Cortex of kidney (tissue), 1 donor: ENCODE measurements around the gene RRAD.

Experiments
- DNase-seq: peaks from one replicate; lab custom pipeline; 2025; lab: John Stamatoyannopoulos, UW

The RRAD gene

DNA sequence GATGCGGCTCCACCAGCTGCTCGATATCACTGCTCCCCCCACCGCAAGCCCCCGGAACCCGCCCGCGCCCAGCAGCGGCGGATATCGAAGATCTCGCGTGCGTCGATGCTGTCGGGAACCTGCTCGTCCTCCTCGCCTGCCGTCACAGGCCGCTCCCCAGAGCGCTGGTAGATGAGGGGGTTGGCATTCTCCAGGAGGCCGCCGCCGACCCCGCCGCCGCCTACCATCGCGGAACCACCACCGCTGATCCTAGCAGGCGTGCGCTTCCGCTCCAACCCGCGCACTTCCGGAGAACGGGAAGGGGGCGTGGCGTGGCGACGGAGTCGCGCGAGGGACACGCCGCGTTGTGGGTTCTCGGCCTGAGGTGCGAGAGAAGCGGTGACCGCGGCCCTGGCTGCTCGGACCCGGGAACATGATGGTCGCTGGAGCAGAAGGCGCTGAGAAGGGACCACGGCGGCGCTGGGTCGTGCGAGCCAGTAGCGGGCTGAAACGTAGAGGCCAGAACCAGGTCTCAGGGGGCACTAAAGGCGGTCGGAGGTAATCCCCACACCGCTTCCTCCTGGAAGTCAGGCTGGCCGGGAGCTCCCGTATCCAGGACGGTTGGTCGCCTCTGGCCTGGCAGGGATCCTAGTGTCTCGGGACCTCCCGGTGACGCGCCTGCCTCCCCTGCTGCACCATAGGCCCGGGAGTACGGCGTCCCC, 9.0 kb upstream of the RRAD start, which contains the start of gene CIAO2B:
Gene CIAO2B, minus strand, starts transcription at position 265 of the 701 bp plus-strand sequence. Its CDS starts 38 bp downstream, at position 227.
- DNase-seq = peak; percentile 45

- no peak for DNase-seq
Observed at GRCh38 chr16:66933776-66934137, 8.4 kb upstream of the RRAD start.

DNA sequence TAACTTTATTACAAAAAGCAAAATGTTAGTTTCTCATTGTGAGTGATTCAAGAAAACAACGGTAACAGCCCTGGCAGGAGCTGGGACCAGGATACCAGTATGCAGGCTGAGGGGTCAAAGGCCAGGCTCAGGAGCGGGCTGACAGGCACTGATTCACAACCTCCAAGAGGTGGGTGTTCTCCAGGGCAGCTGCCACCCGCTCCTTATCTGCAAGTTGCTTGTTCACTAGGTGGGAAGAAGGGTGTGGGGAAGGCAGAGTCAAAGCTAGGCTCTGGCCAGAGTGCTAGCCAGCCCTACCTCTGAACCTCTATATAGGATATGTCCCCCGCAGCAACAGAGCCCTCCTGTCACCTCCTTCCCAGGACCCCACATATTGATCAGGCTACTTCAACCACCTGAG, 6.7 kb upstream of the RRAD start:
- no peak for DNase-seq

DNA sequence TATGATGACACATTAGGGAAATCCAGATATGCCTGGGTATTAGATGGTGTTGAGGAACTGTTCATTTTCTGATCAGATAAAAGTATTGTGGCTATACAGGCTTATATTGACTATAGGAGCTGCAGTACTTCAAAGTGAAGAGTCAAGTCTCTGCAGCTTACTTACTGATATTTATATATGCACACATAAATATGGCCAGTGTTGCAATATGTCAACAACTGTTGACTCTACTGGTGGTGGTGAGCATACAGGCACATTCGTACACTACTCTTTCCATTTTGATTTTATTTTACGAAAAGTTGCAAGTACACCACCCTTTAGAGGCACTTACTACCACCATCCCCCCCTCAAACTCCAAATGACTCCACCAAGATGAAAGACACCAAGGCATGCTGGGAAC, 6.3 kb upstream of the RRAD start:
- DNase-seq = no peak

DNA sequence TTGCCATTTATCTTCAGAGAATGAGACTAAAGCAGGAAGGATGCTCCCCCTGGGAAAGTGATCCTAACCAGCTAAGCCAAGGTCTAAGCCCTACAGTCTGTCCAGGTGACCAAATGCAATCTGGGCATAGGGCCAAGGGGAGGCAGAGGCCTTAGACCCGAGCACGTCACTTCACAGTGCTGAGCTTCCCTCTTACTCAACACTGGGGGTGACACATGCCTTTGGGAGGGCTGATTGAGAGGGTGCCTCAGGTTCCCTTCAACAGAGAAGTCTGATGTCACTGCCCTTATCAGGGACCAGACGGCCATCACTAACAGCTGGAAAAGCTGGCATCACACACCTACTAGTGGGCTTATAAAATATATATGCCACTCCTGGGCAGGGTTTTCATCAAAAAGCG, 4.9 kb upstream of the RRAD start:
- DNase-seq = no peak

- DNase-seq = no peak
Observed at GRCh38 chr16:66928702-66929388, 3.5 kb upstream of the RRAD start.

GRCh38 chr16:66927918-66928649, 2.7 kb upstream of the RRAD start:
- no peak for DNase-seq

GRCh38 chr16:66926961-66927436, 1.7 kb upstream of the RRAD start:
- no peak for DNase-seq

DNA sequence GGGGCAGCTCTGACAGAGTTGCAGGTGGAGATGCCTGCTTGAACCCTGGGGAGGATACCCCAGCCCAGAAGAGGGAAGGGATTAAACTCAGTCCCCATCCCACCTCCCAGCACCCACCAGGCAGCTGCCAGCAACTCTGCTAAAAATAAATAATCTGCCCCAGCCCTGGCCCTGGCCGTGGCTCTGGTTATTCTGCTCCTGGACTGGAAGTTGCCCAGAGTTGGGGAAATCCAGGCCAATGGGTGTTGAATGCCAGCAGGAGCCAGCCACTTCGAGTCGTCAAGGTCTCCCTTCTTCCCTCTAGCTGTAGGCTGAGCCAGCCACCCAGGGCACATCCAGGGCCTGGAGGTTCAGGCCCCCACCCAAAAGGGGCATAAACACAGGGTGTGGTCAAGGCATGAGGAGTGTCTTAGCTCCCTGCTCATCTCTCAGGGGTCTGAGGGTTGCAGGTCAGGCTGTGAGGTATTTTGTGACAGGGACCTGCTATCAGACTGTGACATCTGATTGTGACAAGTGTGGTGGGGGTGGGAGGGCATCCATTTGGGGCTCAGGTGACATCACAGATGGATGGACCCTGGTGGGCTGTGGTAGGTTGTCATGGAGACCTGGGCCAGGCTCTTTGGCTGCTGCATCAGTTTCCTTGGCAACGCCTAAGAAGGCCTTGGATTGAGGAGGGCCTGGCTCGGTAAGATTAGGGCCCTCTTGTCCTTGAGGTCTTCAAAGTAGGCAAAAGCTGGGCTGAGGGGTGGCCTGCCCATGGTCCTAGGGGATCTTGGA, 1.0 kb upstream of the RRAD start:
- DNase-seq = no peak

DNA sequence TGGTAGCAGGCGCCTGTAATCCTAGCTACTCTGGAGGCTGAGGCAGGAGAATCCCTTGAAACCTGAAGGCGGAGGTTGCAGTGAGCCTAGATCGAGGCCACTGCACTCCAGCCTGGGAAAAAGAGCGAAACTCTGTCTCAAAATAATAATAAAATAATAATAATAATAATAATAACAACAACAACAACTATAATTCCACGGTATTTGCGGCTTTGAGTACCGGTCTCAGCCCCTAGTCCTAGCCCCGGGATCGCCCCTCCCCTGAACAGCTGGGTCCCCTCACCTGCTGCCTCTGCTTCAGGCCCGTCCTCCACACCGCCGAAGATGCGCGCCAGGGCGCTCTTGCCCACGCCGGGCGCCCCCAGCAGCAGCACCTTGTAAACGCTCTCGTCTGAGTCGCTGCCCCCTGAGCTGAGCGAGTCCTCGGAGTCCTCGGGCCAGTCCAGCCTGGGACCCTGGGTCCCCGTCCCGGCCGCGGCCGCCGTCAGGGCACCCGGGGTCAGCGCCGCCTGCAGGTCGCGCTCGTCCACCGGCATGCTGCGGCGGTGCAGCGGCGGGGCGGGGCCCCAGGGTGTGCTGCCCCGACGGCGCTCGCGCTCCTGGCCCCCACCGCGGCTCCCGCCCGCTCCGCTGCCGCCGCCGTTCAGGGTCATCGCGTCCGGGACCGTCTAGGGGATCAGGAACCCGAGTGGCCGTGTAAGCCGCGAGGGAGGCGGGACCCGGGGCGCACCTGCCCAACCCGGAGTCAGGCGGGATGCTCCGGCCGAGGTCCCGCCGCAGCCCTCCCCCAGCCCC, 611 bp downstream of the RRAD start:
- no peak for DNase-seq

DNA sequence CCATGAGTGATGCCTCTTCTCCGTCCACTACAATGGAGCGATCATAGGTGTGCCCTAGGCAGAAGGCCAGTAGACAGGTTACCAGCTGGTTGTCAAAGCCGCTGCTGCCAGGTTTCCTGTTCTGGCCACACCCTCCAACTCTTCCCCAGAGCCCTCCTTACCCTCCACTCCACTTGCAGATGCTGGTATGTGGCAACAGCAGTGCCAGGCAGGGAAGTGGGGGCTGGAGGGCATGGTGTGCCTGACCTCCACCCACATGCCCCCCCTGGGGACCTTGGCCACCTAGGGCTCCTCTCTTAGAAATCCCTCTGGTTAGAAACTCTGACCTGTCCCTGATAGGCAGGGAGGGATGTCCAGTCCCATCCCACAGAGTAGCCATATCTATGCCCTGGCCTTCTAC, 1.5 kb downstream of the RRAD start:
- no peak for DNase-seq

DNA sequence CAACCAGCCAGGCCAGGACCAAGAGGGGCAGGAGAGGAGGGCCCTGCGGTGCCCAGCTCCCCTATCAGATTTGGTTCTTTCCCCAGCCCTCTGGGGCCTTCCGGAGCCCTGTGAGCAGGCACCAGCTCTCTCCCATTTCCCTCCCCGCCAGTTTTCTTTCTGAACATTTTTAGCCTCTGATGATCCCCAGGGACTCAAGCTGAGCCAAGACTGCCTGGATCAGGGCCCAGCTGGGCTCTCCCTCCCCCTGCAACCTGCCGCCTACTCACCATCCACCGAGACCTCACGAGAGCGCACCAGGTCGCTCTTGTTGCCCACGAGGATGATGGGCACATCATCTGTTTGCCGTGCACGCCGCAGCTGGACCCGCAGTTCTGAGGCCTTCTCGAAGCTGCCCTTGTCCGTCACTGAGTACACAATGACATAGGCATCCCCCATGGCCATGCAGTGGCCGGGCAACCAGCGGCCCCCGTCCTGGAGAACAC, 2.0 kb downstream of the RRAD start:
- no peak for DNase-seq

GRCh38 chr16:66921729-66922450, 3.4 kb downstream of the RRAD start:
- DNase-seq = no peak

DNA sequence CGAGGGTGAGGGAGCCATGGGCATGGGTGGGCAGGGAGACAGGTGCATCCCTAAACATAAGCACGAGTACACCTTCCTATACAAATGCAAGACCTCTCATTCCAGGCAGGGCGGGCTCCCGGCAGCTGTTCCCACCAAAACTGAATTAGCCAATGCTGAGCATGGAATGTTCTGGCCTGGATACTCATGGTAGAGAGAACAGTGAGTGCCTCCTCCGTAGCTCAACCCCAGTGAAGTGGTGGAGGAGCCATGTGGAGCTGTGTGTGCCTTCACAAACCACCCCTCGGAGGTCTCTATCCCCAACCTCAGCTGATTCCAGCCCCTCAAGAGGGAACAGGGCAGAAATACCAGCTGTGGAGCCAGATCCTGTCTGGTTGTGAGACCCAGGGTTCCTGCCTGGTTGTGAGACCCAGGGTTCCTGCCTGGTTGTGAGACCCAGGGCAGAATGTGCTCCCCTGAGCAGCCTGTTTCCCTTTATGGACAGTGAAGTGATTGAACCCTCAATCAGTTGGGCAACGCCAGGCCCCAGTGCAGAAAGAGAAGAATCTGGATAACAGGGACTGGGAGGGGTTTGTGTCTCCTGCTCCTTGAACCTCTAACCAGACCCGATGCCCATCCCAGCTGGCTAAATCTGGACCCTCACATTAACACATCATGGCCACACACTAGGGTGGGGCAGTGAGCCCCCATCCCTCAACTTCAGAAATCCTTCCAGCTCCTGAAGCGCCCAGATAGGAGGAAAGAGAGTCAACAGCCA, 4.2 kb downstream of the RRAD start:
- no peak for DNase-seq

- no peak for DNase-seq
Observed at GRCh38 chr16:66920299-66920590, 5.1 kb downstream of the RRAD start.

- DNase-seq = no peak
Observed at GRCh38 chr16:66919569-66920298, 5.6 kb downstream of the RRAD start.

DNA sequence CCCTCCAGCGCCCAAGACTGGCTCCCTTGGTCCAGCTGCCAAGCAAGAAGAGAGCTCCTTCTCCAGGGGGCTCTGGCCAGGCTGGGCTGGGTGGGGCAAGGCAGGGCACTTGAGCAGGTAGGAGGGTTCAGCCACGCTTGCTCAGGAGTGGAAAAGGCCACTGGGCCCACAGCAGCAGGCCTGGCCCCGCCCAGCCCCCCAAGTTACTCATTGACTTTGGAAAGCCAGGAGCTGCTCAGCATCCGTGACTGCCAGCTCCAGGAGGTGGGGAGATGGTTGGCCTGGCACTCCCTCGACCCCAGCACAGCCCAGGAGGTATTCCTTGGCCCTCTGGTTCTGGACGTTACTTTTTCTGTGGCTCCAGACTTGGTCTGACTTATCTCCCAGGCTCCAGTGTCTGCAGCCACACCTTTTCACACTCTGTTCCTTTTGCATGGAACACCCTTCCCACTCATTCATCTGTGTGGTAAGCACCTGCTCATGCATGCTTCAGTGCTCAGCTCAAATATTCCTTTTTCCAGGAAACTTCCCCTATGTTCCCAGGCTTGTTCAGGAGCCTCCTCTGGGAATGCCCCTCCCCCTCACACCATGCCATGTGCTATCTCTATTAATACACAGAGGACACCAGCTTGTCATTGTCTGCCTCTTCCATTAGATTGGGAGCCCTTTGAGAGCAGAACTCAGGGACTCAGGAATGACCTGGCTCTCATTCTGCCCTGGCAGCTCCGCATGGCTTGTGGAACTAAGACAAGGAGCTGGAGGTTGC, 6.3 kb downstream of the RRAD start, which contains the start of gene CDH16:
Gene CDH16, minus strand, starts transcription at position 83 of the 766 bp plus-strand sequence. CDS start 820 bp downstream, outside the sequence.
- DNase-seq = no peak

DNA sequence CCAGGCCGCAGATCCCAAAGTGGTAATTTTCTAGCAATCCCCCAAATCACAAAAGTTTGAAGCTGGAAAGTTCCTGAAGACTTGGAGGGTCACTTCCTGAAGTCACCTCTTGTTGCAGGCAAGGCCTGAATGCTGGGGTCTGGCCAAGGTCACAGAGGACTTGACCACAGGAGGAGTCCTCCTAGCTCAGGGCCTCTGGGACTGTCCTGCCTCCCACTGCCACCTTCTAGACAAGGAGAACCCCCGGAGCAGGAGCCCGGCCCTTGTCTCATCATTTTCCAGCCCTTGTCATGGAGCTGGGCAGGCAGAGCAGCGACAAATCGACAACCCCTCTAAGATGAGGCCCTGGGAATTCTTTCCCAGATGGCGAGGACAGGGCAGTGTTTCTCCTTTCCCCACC, 7.0 kb downstream of the RRAD start:
- no peak for DNase-seq
